GM12891 (cell line): ENCODE results near the gene SSH3.
A peak's percentile ranks its signal among the peaks of the same experiment; 100 is the strongest.

Experiments used
- DNase-seq: peaks from one replicate; pipeline ENCODE4 v3.0.0; 2011; ENCODE audit warnings: low spot score; ENCODE audit not compliant: insufficient read length
- FAIRE-seq: peaks from 2 replicates; lab custom pipeline; 2011; peaks lifted over from hg19 to GRCh38; lab: Jason Lieb, UNC
- PAX5 ChIP-seq: IDR thresholded peaks from 2 replicates; pipeline ENCODE4 v1.6.1; 2011; ENCODE audit warnings: low read length, moderate library complexity, mild to moderate bottlenecking; ENCODE audit not compliant: insufficient read depth, severe bottlenecking
- POLR2A ChIP-seq: IDR thresholded peaks from 2 replicates; pipeline ENCODE4 v1.6.1; 2011; ENCODE audit warnings: low read depth, low read length, control low read depth
- POLR2AphosphoS5 ChIP-seq: IDR thresholded peaks from 2 replicates; pipeline ENCODE4 v1.6.1; 2011; ENCODE audit warnings: low read depth, low read length, control low read depth
- POU2F2 ChIP-seq: IDR thresholded peaks from 2 replicates; pipeline ENCODE4 v1.6.1; 2011; ENCODE audit warnings: low read depth, mild to moderate bottlenecking, control low read depth, low read length, moderate library complexity
- SPI1 ChIP-seq: IDR thresholded peaks from 2 replicates; pipeline ENCODE4 v1.6.1; 2011; ENCODE audit warnings: low read depth, low read length, control low read depth
- TAF1 ChIP-seq: IDR thresholded peaks from 2 replicates; pipeline ENCODE4 v1.6.1; 2011; ENCODE audit warnings: low read depth, low read length, control low read depth

The SSH3 gene

DNA sequence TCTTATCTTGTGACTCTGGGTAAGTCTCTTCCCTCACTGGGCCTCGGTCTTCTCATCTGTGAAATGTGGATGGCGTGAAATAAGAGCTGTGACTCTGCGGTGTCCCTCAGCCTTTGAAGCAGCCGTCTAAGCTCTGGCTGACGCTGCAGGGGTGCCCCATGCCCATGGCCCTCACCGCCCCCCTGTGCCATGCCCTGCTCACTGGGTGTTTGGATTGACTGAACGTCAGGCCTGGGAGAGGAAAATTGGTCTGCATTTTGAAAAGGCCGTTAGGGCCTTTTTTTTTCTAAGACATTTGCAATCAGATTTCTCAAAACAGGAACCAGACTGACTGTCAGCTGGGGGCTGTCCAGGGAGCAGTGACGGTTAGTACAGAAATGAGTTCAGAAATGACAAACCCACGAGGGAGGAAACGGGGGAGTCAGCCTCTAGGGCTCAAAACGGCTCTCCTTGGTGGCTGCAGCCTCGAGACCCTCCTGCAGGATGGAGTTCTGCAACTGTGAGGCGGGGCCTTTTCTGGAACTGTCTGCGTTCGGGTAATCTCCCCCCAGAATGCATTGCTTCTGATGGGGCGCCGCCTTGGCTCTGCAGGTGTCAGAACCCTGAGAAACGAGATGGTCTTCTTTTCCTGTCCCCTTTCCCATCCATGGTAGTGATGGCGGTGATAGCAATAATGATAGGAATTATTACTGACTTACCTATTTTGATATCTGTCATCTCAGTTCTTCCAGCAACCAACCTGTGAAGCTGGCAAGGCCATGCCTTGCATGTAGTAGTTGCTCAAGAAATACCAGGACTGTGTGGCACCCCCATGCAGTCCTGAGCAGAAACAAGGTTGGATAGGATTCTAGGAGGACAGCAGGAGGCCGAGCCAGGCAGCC lies 35.0 kb upstream of the SSH3 start:
- DNase-seq (peak; percentile 78), FAIRE-seq (peak; percentile 94)

GRCh38 chr11:67268962-67269268 lies 34.4 kb upstream of the SSH3 start:
- no peak for TF ChIP-seq TAF1
- TF ChIP-seq SPI1 = no peak
- TF ChIP-seq PAX5 = no peak
- TF ChIP-seq POLR2A = no peak
- no peak for TF ChIP-seq POLR2AphosphoS5
- TF ChIP-seq POU2F2 = no peak
- DNase-seq (no peak), FAIRE-seq (no peak)

More for the DNA sequence above, 35.0 kb upstream of the SSH3 start:
- TF ChIP-seq POLR2A (peak; percentile 59), POLR2AphosphoS5 (no peak), SPI1 (peak; percentile 77), POU2F2 (peak; percentile 9; the same call in 1 of the 2 replicates), PAX5 (no peak), TAF1 (no peak)

DNA sequence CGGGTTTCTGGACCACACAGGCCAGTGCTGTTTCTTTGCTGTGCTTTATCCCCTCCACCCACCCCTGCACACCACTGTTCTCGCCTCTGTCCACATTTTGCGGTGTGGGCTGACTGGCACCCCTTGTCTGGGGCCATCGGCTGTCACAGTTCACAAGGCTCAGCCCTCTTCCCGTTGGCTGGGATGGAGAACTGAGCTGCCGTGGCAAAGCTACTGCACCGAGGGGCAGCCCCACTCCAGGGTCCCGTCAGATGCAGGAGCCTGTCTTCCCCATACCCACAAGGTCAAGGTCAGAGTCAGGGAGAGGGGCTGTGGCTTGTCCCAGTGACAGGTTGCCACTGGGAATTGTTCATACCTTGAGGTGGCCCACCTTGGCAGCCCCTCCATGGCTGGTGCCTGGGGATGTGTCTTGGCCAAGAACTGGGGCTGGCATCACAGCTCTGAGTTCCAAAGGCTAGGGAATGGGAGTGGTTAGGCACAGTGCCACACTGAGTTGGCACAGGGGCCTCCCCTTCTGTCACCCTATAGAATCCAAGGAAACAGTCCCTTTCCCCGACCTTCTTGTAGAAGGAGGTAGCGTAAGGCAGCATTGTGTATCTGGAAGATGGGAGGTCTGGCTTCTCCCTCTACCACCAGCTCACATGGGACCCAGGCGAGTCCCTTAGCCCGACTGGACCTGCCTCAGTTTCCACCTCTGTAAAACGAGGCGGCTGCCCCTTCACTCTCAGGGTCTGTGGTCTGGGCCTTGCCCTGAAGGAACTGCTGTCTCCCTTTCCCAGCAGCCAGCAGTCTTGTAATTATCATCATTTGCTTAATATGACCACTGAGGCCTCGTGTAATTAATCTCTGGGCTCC lies 33.7 kb upstream of the SSH3 start:
- peak; percentile 61 for FAIRE-seq
- TF ChIP-seq PAX5 (no peak), POU2F2 (no peak), TAF1 (no peak), SPI1 (no peak), POLR2AphosphoS5 (no peak), POLR2A (no peak)
- DNase-seq = no peak

GRCh38 chr11:67270256-67271204 lies 32.8 kb upstream of the SSH3 start:
- no peak for TF ChIP-seq TAF1
- TF ChIP-seq PAX5 = no peak
- TF ChIP-seq POU2F2 = no peak
- TF ChIP-seq POLR2AphosphoS5 = no peak
- TF ChIP-seq POLR2A = no peak
- no peak for TF ChIP-seq SPI1
- DNase-seq (no peak), FAIRE-seq (peak; percentile 67)

GRCh38 chr11:67271205-67271540 lies 32.2 kb upstream of the SSH3 start:
- DNase-seq (no peak), FAIRE-seq (no peak)

GRCh38 chr11:67271541-67272284 lies 31.6 kb upstream of the SSH3 start:
- FAIRE-seq (peak; percentile 23), DNase-seq (no peak)
- no peak for TF ChIP-seq POLR2AphosphoS5
- no peak for TF ChIP-seq SPI1
- no peak for TF ChIP-seq POLR2A
- TF ChIP-seq TAF1 = no peak
- TF ChIP-seq PAX5 = no peak
- no peak for TF ChIP-seq POU2F2

More at GRCh38 chr11:67271205-67271540, 32.2 kb upstream of the SSH3 start:
- TF ChIP-seq PAX5 = no peak
- no peak for TF ChIP-seq POU2F2
- no peak for TF ChIP-seq SPI1
- no peak for TF ChIP-seq POLR2AphosphoS5
- no peak for TF ChIP-seq TAF1
- no peak for TF ChIP-seq POLR2A

- FAIRE-seq (peak; percentile 94), DNase-seq (no peak)
- TF ChIP-seq TAF1 (no peak), POLR2A (no peak), SPI1 (0 out of 2 replicates have a peak, but pooled peaks have one; percentile 12), POU2F2 (no peak), POLR2AphosphoS5 (no peak), PAX5 (no peak)
These were observed 30.7 kb upstream of the SSH3 start for GRCh38 chr11:67272327-67273259.
